Heart right ventricle (tissue), 16 donors: ENCODE measurements around the gene CD48. TPM values are rescaled to one million over a fixed set of nuclear protein-coding genes. Genes with fewer than 3 reads are reported as not detected.
A peak's percentile ranks its signal among the peaks of the same experiment; 100 is the strongest.
"Not testable (repeated sequence)": the region's sequence is repeated elsewhere in the genome, so short reads cannot be mapped to it uniquely, and the experiment has no call there.

Source experiments
- ATAC-seq, 8 donors: fragments of 200-7000 bp; cut with Tn5 transposase; one replicate each; pipeline ENCODE4 v1.9.1; 2020; ENCODE audit warnings: mild to moderate bottlenecking in 8 of 8, moderate library complexity in 8 of 8, moderate number of reproducible peaks in 1 of 8
- DNase-seq, 2 donors: peaks; one replicate each; pipeline ENCODE4 v3.0.0-alpha.2; 2020
- H3K27ac ChIP-seq, 10 donors: fragments of 200-600 bp; sonication (generic) in 2 of 10; one replicate each; pipeline versions ENCODE4 v1.5.0 to v1.8.0; 2020 to 2022; ENCODE audit warnings: mild to moderate bottlenecking in 3 of 10
- H3K27me3 ChIP-seq, 7 donors: fragments of 200-600 bp; one replicate each; pipeline ENCODE4 v1.8.0; 2021 to 2022; ENCODE audit warnings: mild to moderate bottlenecking in 2 of 7
- H3K36me3 ChIP-seq, 9 donors: fragments of 200-600 bp; sonication (generic) in 1 of 9; one replicate each; pipeline versions ENCODE4 v1.5.0 to v1.8.0; 2020 to 2022; ENCODE audit warnings: mild to moderate bottlenecking in 2 of 9
- H3K4me1 ChIP-seq, 9 donors: fragments of 200-600 bp; sonication (generic) in 1 of 9; one replicate each; pipeline versions ENCODE4 v1.5.0 to v1.8.0; 2020 to 2022; ENCODE audit warnings: mild to moderate bottlenecking in 4 of 9
- H3K4me3 ChIP-seq, 10 donors: fragments of 200-600 bp; sonication (generic) in 2 of 10; one replicate each; pipeline versions ENCODE4 v1.5.0 to v1.8.0; 2020 to 2022; ENCODE audit warnings: mild to moderate bottlenecking in 7 of 10, moderate library complexity in 2 of 10
- H3K9me3 ChIP-seq, 11 donors: fragments of 200-600 bp in 10 of 11; sonication (generic) in 2 of 11; one replicate each; pipeline versions ENCODE4 v1.5.0 to v1.8.0; 2013 to 2022; ENCODE audit warnings: mild to moderate bottlenecking in 2 of 11, control low read depth in 1 of 11, moderate library complexity in 1 of 11
- WGBS, 2 donors: extraction: QIAGEN DNeasy Blood & Tissue Kit; methylation state at CpG; one replicate each; pipeline ENCODE4 v1.1.7; 2013; ENCODE audit warnings: inconsistent platforms in 1 of 2; 5-methylcytosine and 5-hydroxymethylcytosine counted together
- intact Hi-C, 10 donors: fragments of 100-400 bp; cut with DNase I; formaldehyde crosslinking; loops; one replicate each; pipeline versions ENCODE4 v1.11.1 to v1.14.2; 2022
- polyA plus RNA-seq, 2 donors: library from polyadenylated mRNA; stranded (reverse); fragments of 200-250 nt; gene quantifications; one replicate each; pipeline ENCODE4 v1.2.3, GENCODE V29; 2013
- total RNA-seq, 10 donors: library from RNA; stranded (reverse); fragmentation: NEBNext Ultra II Directional in 3 of 10; extraction: Animal tissue kit (Norgen Biotek cat#: 25700) in 3 of 10; gene quantifications; one replicate each; pipeline versions ENCODE4 v1.2.1 to v1.2.4, GENCODE V29; 2021 to 2023
- TF ChIP-seq, protein P1 (sequence below), 9 donors: fragments of 200-600 bp; sonication (generic) in 2 of 9; IDR thresholded peaks; one replicate each; pipeline versions ENCODE4 v1.5.0 to v1.8.0; 2021 to 2022; ENCODE audit warnings: antibody characterized with exemption in 9 of 9, mild to moderate bottlenecking in 5 of 9, moderate library complexity in 1 of 9
- donor health status: Arrhythmogenic right ventricular cardiomyopathy.
- donor health status: ischemic (EF 13 %, LVEDD 7.1; RV severe dilation, severe dysfunction).
- donor health status: healthy with polysubstance abuse.
- donor health status: DM: no; HTN: yes; CAD: no.
- donor health status: DM: no; HTN: no; CAD: no.
- donor health status: ischemic (EF 25% LVEDD 6.9; RV normal size, moderate dysfunction).
- donor health status: ischemic (EF 25% LVEDD 5.7; RV mildly dilated, moderate dysfunction).
- donor health status: healthy.
- donor health status: DM: yes; HTN: yes; CAD: no.
- donor health status: Ischemic cardiomyopathy.
- donor health status: ischemic (EF 35%, LVEDD 5.7; RV mildly dilated, moderate dysfunction).
- donor health status: nonischemic (EF 11% LVEDD 7.7; RV severe dilation, severe dysfunction).
- donor health status: DM: yes; HTN: yes; CAD: no.
- donor health status: PGD.
- donor health status: ischemic (EF 29% LVEDD 5.4; RV normal size, mild dysfunction).
- donor health status: nonischemic (EF 23%, LVEDD 6.1; RV moderate dilation, normal function).

CD48 gene
- total and polyA plus RNA-seq, 12 donors = 0.40 to 20.9 (median 0.96) TPM

DNA sequence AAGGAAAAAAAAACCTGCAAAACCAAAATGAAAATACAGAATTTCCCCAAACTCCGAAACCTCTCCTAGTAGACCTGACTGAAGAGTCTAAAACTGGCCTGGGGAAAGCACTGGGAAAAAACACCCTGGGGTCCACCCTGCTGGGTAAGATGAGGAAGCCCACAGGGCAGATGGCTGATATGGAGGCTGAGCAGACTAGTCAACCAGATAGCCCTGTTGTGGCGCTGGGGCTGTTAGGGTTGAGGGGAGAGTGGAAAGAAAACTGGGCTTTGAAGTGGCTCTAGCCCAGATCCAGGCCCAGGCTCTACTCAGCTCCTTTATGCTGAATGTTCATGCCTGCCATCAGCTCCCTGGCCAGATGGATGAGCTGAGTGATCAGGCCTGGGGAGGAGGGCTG is 58.0 kb downstream of the CD48 start:
- Histone ChIP-seq H3K4me1 (peaks cover 0 to 47% (median 17%) of the 10 kb centered on the region in 9 donors), H3K36me3 (no peaks in the 10 kb centered on the region), H3K4me3 (no peak overlapping the region), H3K27ac (no peak overlapping the region), H3K9me3 (no peaks in the 10 kb centered on the region), H3K27me3 (peaks cover 0 to 4% (median 0%) of the 10 kb centered on the region in 7 donors)
- TF ChIP-seq, protein P1, sequence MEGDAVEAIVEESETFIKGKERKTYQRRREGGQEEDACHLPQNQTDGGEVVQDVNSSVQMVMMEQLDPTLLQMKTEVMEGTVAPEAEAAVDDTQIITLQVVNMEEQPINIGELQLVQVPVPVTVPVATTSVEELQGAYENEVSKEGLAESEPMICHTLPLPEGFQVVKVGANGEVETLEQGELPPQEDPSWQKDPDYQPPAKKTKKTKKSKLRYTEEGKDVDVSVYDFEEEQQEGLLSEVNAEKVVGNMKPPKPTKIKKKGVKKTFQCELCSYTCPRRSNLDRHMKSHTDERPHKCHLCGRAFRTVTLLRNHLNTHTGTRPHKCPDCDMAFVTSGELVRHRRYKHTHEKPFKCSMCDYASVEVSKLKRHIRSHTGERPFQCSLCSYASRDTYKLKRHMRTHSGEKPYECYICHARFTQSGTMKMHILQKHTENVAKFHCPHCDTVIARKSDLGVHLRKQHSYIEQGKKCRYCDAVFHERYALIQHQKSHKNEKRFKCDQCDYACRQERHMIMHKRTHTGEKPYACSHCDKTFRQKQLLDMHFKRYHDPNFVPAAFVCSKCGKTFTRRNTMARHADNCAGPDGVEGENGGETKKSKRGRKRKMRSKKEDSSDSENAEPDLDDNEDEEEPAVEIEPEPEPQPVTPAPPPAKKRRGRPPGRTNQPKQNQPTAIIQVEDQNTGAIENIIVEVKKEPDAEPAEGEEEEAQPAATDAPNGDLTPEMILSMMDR (IDR thresholded peaks at IDR 0.05) = no peak
- WGBS, 2 donors = 92 to 98% methylated on average over 2 of the region's 2 CpGs
- ATAC-seq (no peak), DNase-seq (no peak)
- intact Hi-C loops = no loop called here

DNA sequence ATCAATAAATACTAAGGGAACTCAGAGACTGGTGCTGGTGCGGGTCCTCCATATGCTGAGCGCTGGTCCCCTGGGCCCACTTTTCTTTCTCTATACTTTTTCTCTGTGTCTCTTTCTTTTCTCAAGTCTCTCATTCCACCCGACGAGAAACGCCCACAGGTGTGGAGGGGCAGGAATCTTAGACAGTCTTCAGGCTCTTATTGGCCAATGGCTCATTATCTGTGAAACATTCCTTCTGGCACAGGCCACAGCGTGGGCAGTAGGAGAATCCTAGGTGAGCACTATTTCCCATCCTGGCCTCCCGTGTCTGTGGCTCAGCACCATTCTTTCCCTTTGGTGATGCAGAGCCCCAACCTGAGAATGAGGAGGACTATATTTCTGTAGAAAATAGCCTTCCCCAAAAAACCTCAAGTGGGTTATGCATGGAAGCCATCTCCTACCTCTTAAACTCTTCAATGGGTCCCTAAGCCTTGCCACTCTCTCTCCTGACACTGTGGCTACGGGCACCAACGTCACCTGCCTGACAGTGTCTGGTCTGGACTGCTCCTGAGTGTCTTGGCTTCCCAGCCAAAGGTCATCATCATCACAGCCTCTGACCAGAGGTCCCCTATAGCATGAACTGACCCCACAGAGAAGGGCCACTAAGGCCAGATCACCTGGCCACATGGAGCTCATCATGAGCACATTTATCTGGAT is 58.5 kb downstream of the CD48 start:
- Histone ChIP-seq H3K27me3 (peaks cover 0 to 4% (median 0%) of the 10 kb centered on the region in 7 donors), H3K27ac (peak overlapping the region in 5 of 10 donors; percentile 13 to 51 (median 47)), H3K4me3 (no peak overlapping the region), H3K9me3 (no peaks in the 10 kb centered on the region), H3K36me3 (no peaks in the 10 kb centered on the region), H3K4me1 (peaks cover 0 to 41% (median 17%) of the 10 kb centered on the region in 9 donors)
- no peak for ATAC-seq
- DNase-seq = no peak
- intact Hi-C loops = no loop called here
- TF ChIP-seq, protein P1 (IDR thresholded peaks at IDR 0.05) = no peak
- WGBS, 2 donors = 88 to 91% methylated on average over 9 of the region's 9 CpGs

DNA sequence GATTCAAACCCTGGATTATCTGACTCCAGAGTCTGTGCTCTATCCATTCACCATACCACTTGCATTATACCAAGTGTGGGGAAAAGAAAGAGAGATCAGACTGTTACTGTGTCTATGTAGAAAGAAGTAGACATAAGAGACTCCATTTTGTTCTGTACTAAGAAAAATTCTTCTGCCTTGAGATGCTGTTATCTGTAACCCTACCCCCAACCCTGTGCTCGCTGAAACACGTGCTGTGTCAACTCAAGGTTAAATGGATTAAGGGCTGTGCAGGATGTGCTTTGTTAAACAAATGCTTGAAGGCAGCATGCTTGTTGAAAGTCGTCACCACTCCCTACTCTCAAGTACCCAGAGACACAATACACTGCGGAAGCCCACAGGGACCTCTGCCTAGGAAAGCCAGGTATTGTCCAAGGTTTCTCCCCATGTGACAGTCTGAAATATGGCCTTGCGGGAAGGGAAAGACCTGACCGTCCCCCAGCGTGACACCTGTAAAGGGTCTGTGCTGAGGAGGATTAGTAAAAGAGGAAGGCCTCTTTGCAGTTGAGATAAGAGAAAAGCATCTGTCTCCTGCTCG is 59.5 kb downstream of the CD48 start:
- WGBS, 2 donors = 26 to 33% methylated on average over 8 of the region's 8 CpGs

DNA sequence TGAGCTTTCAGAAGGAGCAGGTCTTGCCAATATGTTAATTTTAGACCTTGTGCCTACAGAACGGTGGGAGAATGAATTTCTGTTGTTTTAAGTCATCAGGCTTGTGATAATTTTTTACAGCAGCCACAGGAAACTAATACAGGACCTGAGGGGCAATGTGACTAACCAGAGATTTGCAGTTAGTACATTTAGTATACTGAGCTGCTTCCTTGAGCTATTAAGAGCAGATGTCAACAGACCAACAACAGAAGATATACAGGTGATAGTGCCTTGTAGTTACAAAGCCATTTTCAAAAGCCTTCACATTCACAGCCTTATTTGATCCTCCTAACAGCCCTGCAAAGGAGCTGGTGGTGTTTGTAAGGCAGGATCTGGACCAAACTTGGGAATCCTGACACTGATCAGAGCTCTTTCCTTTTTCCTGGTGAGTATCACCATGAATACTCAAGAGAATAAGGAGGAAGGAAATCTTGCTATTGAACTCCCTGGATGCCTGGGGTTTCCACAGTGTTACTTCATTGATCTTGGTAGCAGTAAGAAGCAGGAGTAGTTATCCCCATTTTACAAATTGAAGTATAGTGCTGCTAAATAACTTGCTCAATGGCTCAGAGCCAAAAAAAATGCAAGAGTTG is 60.1 kb downstream of the CD48 start:
- Histone ChIP-seq H3K9me3 (no peaks in the 10 kb centered on the region), H3K36me3 (no peaks in the 10 kb centered on the region), H3K4me1 (peaks cover 0 to 36% (median 16%) of the 10 kb centered on the region in 9 donors), H3K4me3 (no peak overlapping the region), H3K27ac (peak overlapping the region in 6 of 10 donors; percentile 15 to 60 (median 40)), H3K27me3 (peaks cover 0 to 4% (median 0%) of the 10 kb centered on the region in 7 donors)
- TF ChIP-seq, protein P1 (IDR thresholded peaks at IDR 0.05) = no peak
- peak in 3 of 8 donors; percentile 31 to 53 (median 35) for ATAC-seq
- no peak for DNase-seq
- intact Hi-C loops = no loop called here
- WGBS, 2 donors = 2 to 11% methylated on average over 1 of the region's 1 CpG

More for the DNA sequence above, 59.5 kb downstream of the CD48 start:
- H3K9me3 ChIP-seq, H3K36me3 ChIP-seq, H3K27me3 ChIP-seq, H3K4me3 ChIP-seq, intact Hi-C loops: not testable (repeated sequence)
- peaks cover 0 to 35% (median 16%) of the 10 kb centered on the region in 9 donors for H3K4me1 ChIP-seq
- H3K27ac ChIP-seq = peak overlapping the region in 6 of 10 donors; percentile 15 to 51 (median 44)
- ATAC-seq (peak in 1 of 8 donors; percentile 28), DNase-seq (peak in 1 of 2 donors; percentile 12)
